H1 (cell line): ENCODE data around the gene FAR2. TPM values are rescaled to one million over a fixed set of nuclear protein-coding genes. Genes with fewer than 3 reads are reported as not detected.

Experiments
- CTCF ChIA-PET: fragments of 300-600 bp; sonication (Branson Sonifier 250); formaldehyde crosslinking; loops from one replicate; lab custom pipeline; 2021; ENCODE audit not compliant: partially characterized antibody; lab: Charles Lee
- POLR2A ChIA-PET: fragments of 300-600 bp; sonication (Branson Sonifier 250); formaldehyde crosslinking; loops from one replicate; lab custom pipeline; 2021; ENCODE audit warnings: inconsistent platforms; ENCODE audit not compliant: partially characterized antibody; lab: Charles Lee
- DNase-seq, 2 experiments: peaks; one replicate each; pipeline versions ENCODE4 v3.0.0 to v3.0.0-alpha.2; 2010 to 2022; ENCODE audit warnings: low spot score in 2 of 2, low read depth in 1 of 2, mixed read lengths in 1 of 2
- FAIRE-seq: peaks from 2 replicates; lab custom pipeline; 2011; peaks lifted over from hg19 to GRCh38; lab: Jason Lieb, UNC
- H2AFZ ChIP-seq: 2 replicates; pipeline ENCODE4 v1.8.1; 2012; ENCODE audit warnings: low read length, inconsistent platforms
- H2AK5ac ChIP-seq: 2 replicates; pipeline ENCODE4 v1.6.1; 2013; ENCODE audit warnings: low read depth, low read length
- H2BK120ac ChIP-seq: replicated peaks from 2 replicates; pipeline ENCODE3; 2013; ENCODE audit warnings: low read depth, low read length, inconsistent platforms
- H2BK12ac ChIP-seq: 2 replicates; pipeline ENCODE4 v1.6.1; 2013; ENCODE audit warnings: low read depth, low read length
- H2BK15ac ChIP-seq: 2 replicates; pipeline ENCODE4 v1.6.1; 2013; ENCODE audit warnings: low read length
- H2BK20ac ChIP-seq: 2 replicates; pipeline ENCODE4 v1.6.1; 2013; ENCODE audit warnings: low read length
- H2BK5ac ChIP-seq: 2 replicates; pipeline ENCODE4 v1.6.1; 2013; ENCODE audit warnings: low read depth, low read length
- H3K14ac ChIP-seq: 2 replicates; pipeline ENCODE4 v1.6.1; 2013; ENCODE audit warnings: inconsistent platforms; ENCODE audit not compliant: insufficient read length
- H3K18ac ChIP-seq: 2 replicates; pipeline ENCODE4 v1.6.1; 2013; ENCODE audit warnings: low read length; ENCODE audit errors: extremely low read depth
- H3K23ac ChIP-seq: 2 replicates; pipeline ENCODE4 v1.6.1; 2013; ENCODE audit warnings: inconsistent platforms; ENCODE audit not compliant: insufficient read length
- H3K23me2 ChIP-seq: 2 replicates; pipeline ENCODE4 v1.6.1; 2013; ENCODE audit warnings: low read depth, low read length
- H3K27ac ChIP-seq: 2 replicates; pipeline ENCODE4 v1.6.1; 2011; ENCODE audit warnings: low read depth, low read length, inconsistent platforms
- H3K27me3 ChIP-seq, 4 experiments: replicated peaks in 1 of 4; 1 replicate in 1 of 4; 2 replicates in 3 of 4; pipeline versions ENCODE4 v1.6.1 to v1.8.1; 2011 to 2013; ENCODE audit warnings: low read length in 3 of 4, mild to moderate bottlenecking in 3 of 4, inconsistent platforms in 2 of 4, mixed read lengths in 2 of 4, moderate library complexity in 1 of 4; ENCODE audit not compliant: control insufficient read depth in 3 of 4, insufficient read depth in 3 of 4; ENCODE audit errors: extremely low read depth in 1 of 4
- H3K36me3 ChIP-seq, 4 experiments: 2 replicates each; pipeline versions ENCODE4 v1.6.1 to v1.8.1; 2011 to 2013; ENCODE audit warnings: mild to moderate bottlenecking in 4 of 4, low read length in 3 of 4, moderate library complexity in 2 of 4, control low read depth in 1 of 4, inconsistent platforms in 1 of 4; ENCODE audit not compliant: insufficient read depth in 4 of 4, control insufficient read depth in 2 of 4
- H3K4ac ChIP-seq: replicated peaks from 2 replicates; pipeline ENCODE3; 2013; ENCODE audit warnings: low read length, low read depth, mixed read lengths, inconsistent platforms; ENCODE audit not compliant: insufficient read length
- H3K4me1 ChIP-seq, 4 experiments: replicated peaks in 1 of 4; 1 replicate in 1 of 4; 2 replicates in 3 of 4; pipeline versions ENCODE4 v1.6.1 to v1.8.1; 2011 to 2013; ENCODE audit warnings: low read length in 3 of 4, inconsistent platforms in 2 of 4, mixed read lengths in 1 of 4; ENCODE audit not compliant: insufficient read depth in 4 of 4, control insufficient read depth in 3 of 4
- H3K4me2 ChIP-seq, 2 experiments: 2 replicates each; pipeline versions ENCODE4 v1.6.1 to v1.8.1; 2011 to 2013; ENCODE audit warnings: low read depth in 2 of 2, low read length in 2 of 2, control low read depth in 1 of 2, inconsistent platforms in 1 of 2, mild to moderate bottlenecking in 1 of 2; ENCODE audit not compliant: insufficient read depth in 1 of 2
- H3K4me3 ChIP-seq, 4 experiments: fragments of 200-600, 300-600 bp in 1 of 4; sonication (generic), shearing (Covaris generic), sonication (Bioruptor Twin) in 1 of 4; 2 replicates each; pipeline versions ENCODE4 v1.5.1 to v1.8.1; 2011 to 2016; ENCODE audit warnings: low read length in 4 of 4, low read depth in 3 of 4, control low read depth in 2 of 4, inconsistent platforms in 2 of 4, mild to moderate bottlenecking in 2 of 4, mixed read lengths in 1 of 4, moderate library complexity in 1 of 4; ENCODE audit not compliant: insufficient read depth in 2 of 4; ENCODE audit errors: extremely low read depth in 1 of 4
- H3K56ac ChIP-seq: replicated peaks from 2 replicates; pipeline ENCODE3; 2013; ENCODE audit warnings: low read depth, mild to moderate bottlenecking, mixed read lengths, low read length, inconsistent platforms; ENCODE audit not compliant: insufficient read length
- H3K79me1 ChIP-seq: 2 replicates; pipeline ENCODE4 v1.6.1; 2013; ENCODE audit warnings: low read depth, low read length, control low read depth
- H3K79me2 ChIP-seq, 2 experiments: 2 replicates each; pipeline versions ENCODE4 v1.6.1 to v1.8.1; 2012 to 2013; ENCODE audit warnings: low read length in 2 of 2, mild to moderate bottlenecking in 2 of 2, inconsistent platforms in 1 of 2; ENCODE audit not compliant: insufficient read depth in 2 of 2, control insufficient read depth in 1 of 2
- H3K9ac ChIP-seq, 4 experiments: replicated peaks in 1 of 4; 1 replicate in 1 of 4; 2 replicates in 3 of 4; pipeline versions ENCODE4 v1.6.1 to v1.8.1; 2011 to 2013; ENCODE audit warnings: low read depth in 3 of 4, low read length in 3 of 4, control low read depth in 2 of 4, mild to moderate bottlenecking in 2 of 4, moderate library complexity in 2 of 4, inconsistent platforms in 1 of 4; ENCODE audit errors: extremely low read depth in 1 of 4
- H3K9me3 ChIP-seq, 2 experiments: 2 replicates each; pipeline versions ENCODE4 v1.6.1 to v1.8.1; 2012 to 2013; ENCODE audit warnings: mild to moderate bottlenecking in 2 of 2, moderate library complexity in 2 of 2, control low read depth in 1 of 2, inconsistent platforms in 1 of 2, low read depth in 1 of 2, low read length in 1 of 2, mixed read lengths in 1 of 2; ENCODE audit not compliant: insufficient read depth in 2 of 2
- H4K20me1 ChIP-seq, 2 experiments: replicated peaks in 1 of 2; 2 replicates each; pipeline versions ENCODE3 to v1.8.1; 2011 to 2013; ENCODE audit warnings: inconsistent platforms in 2 of 2, low read length in 2 of 2, mild to moderate bottlenecking in 1 of 2; ENCODE audit not compliant: insufficient read depth in 2 of 2, control insufficient read depth in 1 of 2
- H4K5ac ChIP-seq: 2 replicates; pipeline ENCODE4 v1.6.1; 2013; ENCODE audit warnings: low read length, low read depth, mixed read lengths, inconsistent platforms; ENCODE audit not compliant: insufficient read length
- H4K8ac ChIP-seq: 2 replicates; pipeline ENCODE4 v1.8.0; 2013; ENCODE audit warnings: mild to moderate bottlenecking, moderate library complexity, low read length, inconsistent platforms; ENCODE audit not compliant: insufficient read depth; ENCODE audit errors: extremely low read depth
- H4K91ac ChIP-seq: replicated peaks from 2 replicates; pipeline ENCODE3; 2013; ENCODE audit warnings: low read length, mixed read lengths, inconsistent platforms; ENCODE audit not compliant: insufficient read length
- ASH2L ChIP-seq: fragments of 200-600, 300-600 bp; sonication (generic); IDR thresholded peaks from one replicate; pipeline ENCODE4 v1.7.1; 2017; ENCODE audit warnings: low read length
- BACH1 ChIP-seq: IDR thresholded peaks from 2 replicates; pipeline ENCODE4 v1.6.1; 2012; ENCODE audit warnings: low read length, improper control_type of control experiment
- CEBPB ChIP-seq: IDR thresholded peaks from 2 replicates; pipeline ENCODE4 v1.6.1; 2012; ENCODE audit warnings: low read depth, low read length
- CHD1 ChIP-seq: IDR thresholded peaks from 2 replicates; pipeline ENCODE4 v1.6.1; 2012; ENCODE audit warnings: low read depth, low read length, improper control_type of control experiment
- NANOG ChIP-seq: IDR thresholded peaks from 2 replicates; pipeline ENCODE4 v1.6.1; 2011; ENCODE audit warnings: low read length, low read depth, mild to moderate bottlenecking, inconsistent platforms; ENCODE audit not compliant: insufficient read depth, poor library complexity, severe bottlenecking
- POLR2AphosphoS5 ChIP-seq: IDR thresholded peaks from 2 replicates; pipeline ENCODE4 v1.6.1; 2011; ENCODE audit warnings: low read depth, low read length
- SIN3A ChIP-seq, 2 experiments: IDR thresholded peaks in 1 of 2; conservative IDR thresholded peaks in 1 of 2; 2 replicates each; pipeline ENCODE4 v1.6.1; 2011 to 2012; ENCODE audit warnings: low read length in 2 of 2, improper control_type of control experiment in 1 of 2, low read depth in 1 of 2, mild to moderate bottlenecking in 1 of 2
- SP4 ChIP-seq: IDR thresholded peaks from 2 replicates; pipeline ENCODE4 v1.6.1; 2012; ENCODE audit warnings: low read length, inconsistent platforms
- TAF7 ChIP-seq: optimal IDR thresholded peaks from 2 replicates; pipeline ENCODE3; 2011; ENCODE audit warnings: low read depth, mild to moderate bottlenecking, inconsistent platforms, low read length, moderate library complexity, borderline replicate concordance
- TBP ChIP-seq: IDR thresholded peaks from 2 replicates; pipeline ENCODE4 v1.6.1; 2011; ENCODE audit warnings: low read depth, low read length, improper control_type of control experiment
- TCF12 ChIP-seq: IDR thresholded peaks from 2 replicates; pipeline ENCODE4 v1.6.1; 2011; ENCODE audit warnings: low read depth, mild to moderate bottlenecking, low read length
- WGBS, 2 experiments: shearing (Covaris generic) in 1 of 2; methylation state at CpG; one replicate each; pipeline versions ENCODE4 v1.1.6 to v1.1.7; 2013 to 2015; ENCODE audit warnings: low lambda C conversion rate in 2 of 2, mixed read lengths in 2 of 2, inconsistent platforms in 1 of 2, low coverage in 1 of 2, missing lambda C conversion rate in 1 of 2; ENCODE audit not compliant: insufficient replicate concordance in 2 of 2, insufficient coverage in 1 of 2, insufficient read length in 1 of 2; ENCODE audit errors: extremely low coverage in 1 of 2, missing lambda C conversion rate in 1 of 2; 5-methylcytosine and 5-hydroxymethylcytosine counted together
- polyA plus RNA-seq, 7 experiments: library from polyadenylated mRNA; depleted of rRNA in 3 of 7; stranded (reverse) in 5 of 7; unstranded in 2 of 7; fragments of >200 nt in 5 of 7; fragments of 200-250 nt in 2 of 7; gene quantifications; 1 replicate in 5 of 7; 2 replicates in 1 of 7; 4 replicates in 1 of 7; pipeline versions ENCODE4 v1.2.1 to v1.2.3, GENCODE V29; 2011 to 2013; ENCODE audit warnings: missing spikeins in 2 of 7, mixed read lengths in 2 of 7
- total RNA-seq: library from RNA; stranded (reverse); fragmentation: NEBNext Ultra II Directional; extraction: Animal tissue kit (Norgen Biotek cat#: 25700); gene quantifications from 2 replicates; pipeline ENCODE4 v1.2.1, GENCODE V29; 2021
- TF ChIP-seq, protein P1 (sequence below): IDR thresholded peaks from 2 replicates; pipeline ENCODE4 v1.6.1; 2011; ENCODE audit warnings: low read depth, mild to moderate bottlenecking, low read length; ENCODE audit not compliant: insufficient read depth

FAR2 gene
- total and polyA plus RNA-seq, 2 of the 8 experiments (the other 6 are each of a cell fraction or from before 2014, with no cell fraction given): 24.0 to 24.1 TPM

DNA sequence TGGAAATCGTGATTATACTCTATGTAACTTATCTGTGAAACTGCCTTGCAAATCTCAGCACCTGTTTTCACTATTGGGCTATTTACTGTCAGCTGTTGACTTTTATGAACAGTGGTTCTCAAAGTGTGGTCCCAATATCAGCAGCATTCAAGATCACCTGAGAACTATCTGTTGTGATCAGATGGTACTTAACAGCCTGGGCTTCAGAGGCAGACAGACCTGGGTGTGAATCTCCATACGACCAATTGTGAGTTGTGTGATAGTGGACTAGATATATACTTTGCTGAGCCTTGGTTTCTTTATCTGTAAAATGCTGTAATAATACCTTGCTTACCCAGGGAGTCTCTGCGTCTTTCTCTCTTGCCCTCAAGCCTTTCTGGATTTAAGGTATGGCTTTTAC is 126.8 kb downstream of the FAR2 start:
- FAIRE-seq: no peak
- CTCF ChIA-PET: no interaction called here

More for the DNA sequence above, 126.8 kb downstream of the FAR2 start:
- Histone ChIP-seq H3K79me2 (no peaks in the 10 kb centered on the region), H2BK5ac (no peak overlapping the region), H2AK5ac (no peak overlapping the region), H4K20me1 (no peaks in the 10 kb centered on the region), H3K56ac (no peak overlapping the region), H4K91ac (no peak overlapping the region), H3K4ac (no peak overlapping the region), H2BK20ac (no peak overlapping the region), H2BK12ac (no peak overlapping the region), H3K23ac (no peak overlapping the region), H3K9me3 (no peaks in the 10 kb centered on the region), H3K14ac (no peak overlapping the region), H3K23me2 (no peaks in the 10 kb centered on the region), H3K4me3 (no peak overlapping the region), H4K5ac (no peak overlapping the region), H3K9ac (no peak overlapping the region), H2BK15ac (no peak overlapping the region), H3K18ac (no peak overlapping the region), H3K4me2 (no peak overlapping the region), H3K36me3 (no peaks in the 10 kb centered on the region; a peak in 1 of 8 replicates), H3K27me3 (no peaks in the 10 kb centered on the region), H2AFZ (no peak overlapping the region), H3K4me1 (peaks cover 0 to 4% (median 3%) of the 10 kb centered on the region in 4 experiments; a peak in 4 of 7 replicates), H2BK120ac (no peak overlapping the region), H3K27ac (no peak overlapping the region), H4K8ac (no peak overlapping the region), H3K79me1 (no peaks in the 10 kb centered on the region)
- TF ChIP-seq SP4: no peak
- TF ChIP-seq TAF7: no peak
- no peak for TF ChIP-seq ASH2L
- no peak for TF ChIP-seq BACH1
- TF ChIP-seq, protein P1, sequence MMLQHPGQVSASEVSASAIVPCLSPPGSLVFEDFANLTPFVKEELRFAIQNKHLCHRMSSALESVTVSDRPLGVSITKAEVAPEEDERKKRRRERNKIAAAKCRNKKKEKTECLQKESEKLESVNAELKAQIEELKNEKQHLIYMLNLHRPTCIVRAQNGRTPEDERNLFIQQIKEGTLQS: no peak
- no peak for TF ChIP-seq NANOG
- TF ChIP-seq CHD1: no peak
- no peak for TF ChIP-seq POLR2AphosphoS5
- no peak for TF ChIP-seq SIN3A (conservative IDR thresholded peaks at IDR 0.05 in 1 of 2, IDR thresholded peaks at IDR 0.05 in 1 of 2; ENCODE audit: low read depth in 1 of 2, low read length in 2 of 2)
- TF ChIP-seq TCF12: no peak
- TF ChIP-seq CEBPB: no peak
- TF ChIP-seq TBP: no peak
- no peak for DNase-seq
- POLR2A ChIA-PET: no interaction called here
- WGBS, 2 experiments: 93% methylated on average over 3 of the region's 3 CpGs; no CpG with 5 or more reads in 1 of the 2 experiments
